Epithelial cell of prostate (primary cell): Measurements from ENCODE around the gene DRC7.

ENCODE experiments used
- DNase-seq: peaks from one replicate; pipeline ENCODE4 v3.0.0-alpha.2; 2011; ENCODE audit warnings: low read depth, low spot score
- H3K27ac ChIP-seq: fragments of 450-650 bp; 2 replicates; pipeline ENCODE4 v1.5.1; 2017; ENCODE audit warnings: mild to moderate bottlenecking

DRC7 gene

GRCh38 chr16:57757883-57758282 lies 63.3 kb downstream of the DRC7 start:
- DNase-seq, result no peak
- no peak overlapping the region for H3K27ac ChIP-seq

GRCh38 chr16:57758331-57759117 lies 63.9 kb downstream of the DRC7 start:
- no peak overlapping the region for H3K27ac ChIP-seq
- no peak for DNase-seq

DNA sequence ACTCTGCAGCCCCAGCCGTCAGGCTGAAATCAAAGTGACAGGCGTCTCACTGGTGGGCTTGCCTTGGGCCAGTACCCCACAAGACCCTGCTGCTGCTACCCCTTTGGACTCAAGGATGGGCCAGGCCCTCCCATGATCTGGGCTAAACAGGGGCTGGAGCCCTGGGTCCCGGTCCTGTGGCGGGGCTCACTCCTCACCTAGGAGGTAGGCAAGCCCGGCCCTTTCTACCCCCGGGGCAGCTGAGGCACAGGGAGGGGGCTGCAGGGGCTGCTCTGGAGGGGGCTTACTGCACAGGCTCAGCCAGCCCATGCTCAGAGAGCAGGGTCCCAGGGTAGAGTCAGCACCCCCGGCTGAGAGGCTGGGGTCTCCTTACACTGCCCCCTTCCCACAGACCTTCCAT lies 64.5 kb downstream of the DRC7 start:
- no peak for DNase-seq
- H3K27ac ChIP-seq, result no peak overlapping the region

DNA sequence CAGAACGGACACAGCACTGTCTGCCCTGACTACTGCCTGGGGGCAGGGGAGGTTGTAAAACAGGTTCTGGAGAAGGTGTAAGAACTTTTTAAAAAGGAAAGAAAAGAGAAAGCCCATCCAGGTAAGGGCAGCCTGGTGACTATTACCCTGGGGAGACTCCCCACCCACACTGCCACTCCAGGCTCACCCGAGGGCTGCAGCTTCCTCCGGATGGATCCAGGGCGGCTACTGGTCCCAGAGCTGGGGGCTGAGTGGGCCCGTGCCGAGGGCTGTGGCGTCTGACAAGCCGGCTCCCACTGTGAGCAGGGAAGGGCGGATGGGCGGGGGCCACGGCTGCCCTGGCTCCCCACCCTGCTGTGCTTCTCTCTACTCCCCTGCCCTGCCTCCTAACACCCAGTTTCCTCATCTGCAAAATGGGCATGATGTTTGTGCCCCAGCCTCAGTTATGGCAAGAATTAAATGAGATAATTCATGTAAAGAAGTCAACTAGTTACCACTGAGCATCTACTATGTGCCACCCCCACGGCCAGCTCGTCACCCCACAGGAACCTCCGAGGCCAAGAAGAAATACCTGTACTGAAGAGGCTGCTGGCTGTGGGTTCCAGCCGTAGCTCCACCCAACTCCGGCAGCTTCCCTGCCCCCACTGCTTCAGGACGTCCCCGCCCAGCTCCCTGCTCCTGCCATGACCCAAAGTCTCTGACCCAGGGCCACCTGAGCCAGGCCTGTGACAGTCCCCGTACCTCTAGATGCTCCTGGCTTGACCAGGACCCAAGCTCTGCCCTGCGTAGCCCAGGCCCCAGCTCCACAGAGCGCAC lies 65.1 kb downstream of the DRC7 start:
- no peak overlapping the region for H3K27ac ChIP-seq
- DNase-seq, result no peak

DNA sequence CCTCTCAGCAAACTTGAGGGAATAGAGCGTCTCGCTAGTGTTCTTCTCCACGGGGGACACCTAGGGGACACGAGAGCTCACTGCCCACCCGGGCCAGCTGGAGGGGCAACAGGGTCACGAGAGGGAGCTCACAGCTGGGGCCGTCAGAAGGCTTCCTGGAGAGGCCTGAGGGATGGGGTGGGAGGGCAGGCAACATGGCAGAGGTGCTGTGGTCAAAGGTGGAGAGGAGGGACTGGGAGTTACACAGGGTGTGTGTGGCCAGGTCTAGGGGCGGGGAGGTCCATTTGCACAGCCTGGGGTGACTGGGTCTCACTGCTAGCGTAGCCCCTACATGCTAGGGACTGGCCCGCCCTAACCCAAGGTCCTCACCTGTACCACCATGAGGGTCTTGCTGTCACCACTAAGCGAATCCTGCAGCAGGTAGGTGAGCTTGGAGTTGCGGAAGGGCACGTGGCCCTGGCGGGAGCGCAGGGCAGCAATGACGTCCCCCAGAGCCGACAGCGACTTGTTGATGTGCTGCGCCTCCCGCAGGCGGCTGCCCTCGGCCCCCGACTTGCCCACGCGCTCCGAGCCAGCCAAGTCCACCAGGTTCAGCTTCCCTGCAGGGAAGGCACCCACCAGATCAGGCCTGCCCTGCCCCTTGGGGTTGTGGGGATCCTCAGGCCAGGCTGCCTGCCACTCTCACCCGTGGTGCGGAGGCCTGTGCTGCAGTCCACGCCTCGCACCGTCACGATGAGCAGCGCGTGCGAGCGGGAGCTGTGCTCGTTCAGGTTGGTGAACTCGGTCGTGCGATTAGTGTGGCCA lies 66.0 kb downstream of the DRC7 start:
- no peak overlapping the region for H3K27ac ChIP-seq
- no peak for DNase-seq

DNA sequence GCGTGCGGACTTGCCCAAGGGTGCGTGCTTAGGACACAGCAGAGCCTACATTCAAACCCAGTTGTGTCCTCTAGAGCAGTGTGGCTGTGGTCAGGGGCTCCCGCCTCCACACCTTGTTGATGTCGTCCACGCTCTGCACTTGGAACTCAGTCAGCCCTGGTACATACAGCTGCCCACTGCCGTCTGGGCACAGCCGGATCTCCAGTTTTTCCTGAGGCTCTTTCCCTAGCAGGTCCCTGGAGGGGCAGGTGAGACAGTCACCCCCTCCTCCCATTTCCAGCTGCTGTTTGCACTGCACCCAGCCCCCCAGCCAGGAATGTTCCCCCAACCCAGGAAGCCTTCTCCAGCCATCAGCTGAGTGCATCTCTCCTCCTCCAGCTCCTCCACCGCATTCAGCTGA lies 66.7 kb downstream of the DRC7 start:
- H3K27ac ChIP-seq, result no peak overlapping the region
- no peak for DNase-seq

- no peak overlapping the region for H3K27ac ChIP-seq
- DNase-seq, result no peak
Measured at GRCh38 chr16:57761957-57762356, 67.4 kb downstream of the DRC7 start.

DNA sequence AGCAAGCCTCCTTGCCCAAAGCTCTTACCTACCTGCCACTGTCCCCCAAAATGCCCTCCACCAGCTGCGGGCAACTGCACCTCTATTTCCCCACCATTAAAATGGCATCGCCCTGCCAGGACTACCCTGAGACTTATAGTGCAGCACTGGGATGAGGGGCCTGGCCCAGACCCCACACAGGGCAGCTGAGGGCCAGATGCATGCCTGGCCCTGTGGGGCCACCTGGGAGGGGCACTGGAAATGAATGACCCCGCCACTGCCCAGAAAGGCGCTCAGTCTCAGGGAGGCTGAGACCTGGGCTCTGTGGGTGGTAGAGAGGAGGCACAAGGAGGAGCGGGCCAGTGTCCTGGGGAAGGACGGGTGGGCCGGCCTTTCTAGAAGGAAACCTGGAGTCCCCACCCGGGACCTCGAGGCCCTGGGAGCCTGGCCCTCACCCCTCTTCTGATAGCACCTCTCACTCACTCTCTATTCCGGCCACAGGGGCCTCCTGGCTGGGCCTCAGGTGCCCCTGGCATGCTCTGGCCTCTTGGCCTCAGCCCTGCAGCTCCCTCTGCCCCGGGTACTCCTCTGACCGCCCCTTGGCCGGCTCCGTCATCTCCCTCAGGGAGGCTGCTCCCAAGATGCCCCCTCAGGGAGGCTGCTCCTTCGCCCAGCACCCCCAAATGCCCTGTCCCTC lies 67.9 kb downstream of the DRC7 start:
- no peak overlapping the region for H3K27ac ChIP-seq
- DNase-seq, result no peak

DNA sequence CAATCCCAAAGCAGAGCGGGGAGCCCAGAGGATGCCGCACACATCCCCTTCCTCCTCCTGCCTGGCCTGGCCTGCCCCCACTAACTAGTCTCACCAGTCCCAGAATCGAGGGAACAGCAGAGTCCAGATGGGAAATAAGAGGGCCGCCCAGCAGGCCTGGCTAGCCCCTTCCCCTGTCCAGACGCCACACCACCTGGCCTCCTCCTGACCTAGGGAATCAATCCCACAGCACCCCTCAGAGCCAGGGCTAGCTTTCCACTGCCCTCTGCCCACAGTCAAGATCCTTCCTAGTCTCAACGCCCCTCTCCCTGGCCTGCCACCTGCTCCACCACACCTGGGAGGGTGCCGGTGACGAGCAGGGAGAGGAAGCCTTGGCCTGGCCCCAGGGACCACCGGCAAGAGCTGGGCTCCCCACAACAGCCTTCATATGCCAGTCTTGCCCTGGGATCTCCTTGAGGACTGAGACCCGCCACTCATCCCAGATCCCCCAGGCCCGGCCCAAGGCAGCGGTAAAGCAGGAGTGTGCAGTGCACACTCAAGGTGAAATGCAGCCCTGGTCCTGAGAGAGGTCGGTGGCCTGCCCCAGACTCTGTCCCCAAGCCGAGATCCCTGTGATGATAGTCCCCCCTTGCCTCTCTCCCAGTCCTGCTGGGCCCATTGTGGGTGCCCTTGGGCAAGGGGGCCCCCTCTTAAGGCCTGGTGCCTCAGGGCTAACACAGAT lies 68.8 kb downstream of the DRC7 start:
- DNase-seq, result no peak
- peak overlapping the region; percentile 80 for H3K27ac ChIP-seq

- peak overlapping the region; percentile 80 for H3K27ac ChIP-seq
- DNase-seq, result no peak
Measured at GRCh38 chr16:57764006-57764340, 69.4 kb downstream of the DRC7 start.

GRCh38 chr16:57764341-57765159 lies 69.9 kb downstream of the DRC7 start:
- peak overlapping the region; percentile 80 for H3K27ac ChIP-seq

GRCh38 chr16:57765160-57765728 lies 70.6 kb downstream of the DRC7 start:
- H3K27ac ChIP-seq, result peak overlapping the region; percentile 80
- no peak for DNase-seq

More at GRCh38 chr16:57764341-57765159, 69.9 kb downstream of the DRC7 start:
- peak; percentile 67 for DNase-seq

- no peak overlapping the region for H3K27ac ChIP-seq
- DNase-seq, result no peak
Measured at GRCh38 chr16:57766714-57767348, 72.2 kb downstream of the DRC7 start.

DNA sequence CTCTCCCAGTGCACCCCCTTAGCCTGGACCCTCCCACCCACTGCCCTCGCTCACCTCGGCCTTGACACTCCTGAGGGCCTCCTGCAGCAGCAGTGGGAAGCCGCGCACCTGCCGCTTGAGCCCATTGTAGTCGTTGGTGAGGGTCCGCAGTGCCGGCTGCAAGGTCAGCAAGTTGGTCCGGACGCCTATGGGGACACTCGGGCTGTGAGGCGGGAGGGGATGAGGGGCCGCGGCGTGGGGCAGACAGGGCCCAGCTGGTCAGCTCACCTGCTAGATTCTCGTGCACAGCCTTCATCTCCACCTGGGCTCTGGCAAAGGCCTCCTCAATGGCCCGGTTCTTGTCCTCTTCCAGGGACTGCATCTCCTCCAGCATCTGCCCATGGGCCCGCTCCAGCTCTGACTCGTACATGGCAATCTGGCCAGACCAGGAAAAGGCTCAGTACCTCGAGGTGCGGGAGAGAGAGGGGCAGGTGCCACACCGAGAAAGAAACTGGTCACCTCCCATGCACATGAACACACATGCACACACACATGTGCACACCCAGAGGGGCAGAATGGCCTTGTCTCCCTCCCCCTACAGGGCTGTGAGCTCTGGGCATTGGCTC lies 75.0 kb downstream of the DRC7 start:
- no peak for DNase-seq

GRCh38 chr16:57770361-57770760 lies 75.8 kb downstream of the DRC7 start:
- H3K27ac ChIP-seq, result no peak overlapping the region
- no peak for DNase-seq

More for the DNA sequence above, 75.0 kb downstream of the DRC7 start:
- H3K27ac ChIP-seq, result no peak overlapping the region

- no peak for DNase-seq
- H3K27ac ChIP-seq, result no peak overlapping the region
Measured at GRCh38 chr16:57771141-57771785, 76.7 kb downstream of the DRC7 start.

GRCh38 chr16:57773019-57773418 lies 78.4 kb downstream of the DRC7 start:
- DNase-seq, result no peak

More at GRCh38 chr16:57773019-57773418, 78.4 kb downstream of the DRC7 start:
- H3K27ac ChIP-seq, result no peak overlapping the region
